Spleen (tissue), 11 donors: ENCODE data around the gene HMX1. TPM values are rescaled to one million over a fixed set of nuclear protein-coding genes. Genes with fewer than 3 reads are reported as not detected.

Experiments
- DNase-seq: peaks from one replicate; pipeline ENCODE4 v3.0.0-alpha.2; 2020
- H3K27ac ChIP-seq, 8 donors: fragments of 200-600 bp; sonication (generic) in 7 of 8; 1 replicate in 4 of 8; 2 replicates in 4 of 8; pipeline versions ENCODE4 v1.5.0 to v1.8.0; 2016 to 2021; ENCODE audit warnings: inconsistent platforms in 4 of 8, mild to moderate bottlenecking in 4 of 8, moderate library complexity in 1 of 8
- H3K27me3 ChIP-seq, 7 donors: fragments of 200-600 bp; sonication (generic) in 6 of 7; replicated peaks in 1 of 7; 1 replicate in 4 of 7; 2 replicates in 3 of 7; pipeline versions ENCODE4 v1.5.0 to v1.8.0; 2016 to 2021; ENCODE audit warnings: inconsistent platforms in 3 of 7, mild to moderate bottlenecking in 1 of 7
- H3K36me3 ChIP-seq, 6 donors: fragments of 200-600 bp; sonication (generic) in 5 of 6; 1 replicate in 4 of 6; 2 replicates in 2 of 6; pipeline versions ENCODE4 v1.5.0 to v1.8.0; 2016 to 2021; ENCODE audit warnings: inconsistent platforms in 2 of 6
- H3K4me1 ChIP-seq, 6 donors: fragments of 200-600 bp; sonication (generic) in 5 of 6; 1 replicate in 3 of 6; 2 replicates in 3 of 6; pipeline versions ENCODE4 v1.5.0 to v1.8.0; 2016 to 2021; ENCODE audit warnings: inconsistent platforms in 3 of 6
- H3K4me3 ChIP-seq, 8 donors: fragments of 200-600 bp; sonication (generic) in 7 of 8; 1 replicate in 4 of 8; 2 replicates in 4 of 8; pipeline versions ENCODE4 v1.5.0 to v1.8.0; 2016 to 2021; ENCODE audit warnings: inconsistent platforms in 4 of 8, mild to moderate bottlenecking in 4 of 8, moderate library complexity in 2 of 8
- H3K9me3 ChIP-seq, 8 donors: fragments of 200-600 bp; sonication (generic) in 7 of 8; 1 replicate in 4 of 8; 2 replicates in 4 of 8; pipeline versions ENCODE4 v1.5.0 to v1.8.0; 2016 to 2021; ENCODE audit warnings: inconsistent platforms in 4 of 8
- CTCF ChIP-seq, 11 experiments: fragments of 200-600 bp in 7 of 11; fragments of 450-650 bp in 4 of 11; sonication (generic) in 4 of 11; IDR thresholded peaks in 8 of 11; conservative IDR thresholded peaks in 3 of 11; 1 replicate in 7 of 11; 2 replicates in 4 of 11; pipeline versions ENCODE4 v1.4.0 to v1.8.0; 2016 to 2021; ENCODE audit warnings: antibody characterized with exemption in 11 of 11, inconsistent platforms in 4 of 11, mild to moderate bottlenecking in 1 of 11
- POLR2A ChIP-seq, 3 donors: fragments of 450-650 bp; IDR thresholded peaks; one replicate each; pipeline ENCODE4 v1.5.1; 2017; ENCODE audit warnings: antibody characterized with exemption in 3 of 3, mild to moderate bottlenecking in 1 of 3
- POLR2AphosphoS5 ChIP-seq, 3 donors: sonication (generic); formaldehyde crosslinking; IDR thresholded peaks; one replicate each; pipeline ENCODE4 v1.5.1; 2017; ENCODE audit warnings: antibody characterized with exemption in 3 of 3
- WGBS, 5 donors: extraction: QIAGEN DNeasy Blood & Tissue Kit in 3 of 5; methylation state at CpG; one replicate each; pipeline versions ENCODE4 v1.1.5 to v1.1.7; 2013 to 2018; 5-methylcytosine and 5-hydroxymethylcytosine counted together
- intact Hi-C: fragments of 100-400 bp; cut with DNase I; formaldehyde crosslinking; loops from one replicate; pipeline ENCODE4 v1.15.0; 2023; ENCODE audit warnings: low total_unique reads
- polyA plus RNA-seq, 3 donors: library from polyadenylated mRNA; stranded (reverse); fragments of 200-250 nt; gene quantifications; one replicate each; pipeline ENCODE4 v1.2.1, GENCODE V29; 2013
- total RNA-seq, 7 donors: library from RNA; depleted of rRNA in 3 of 7; stranded (reverse); fragments of >200 nt in 3 of 7; fragmentation: NEBNext Ultra II Directional in 4 of 7; extraction: Animal tissue kit (Norgen Biotek cat#: 25700) in 4 of 7; gene quantifications; one replicate each; pipeline versions ENCODE4 v1.1.0 to v1.2.1, GENCODE V29; 2016 to 2021
- donor health status: healthy with polysubstance abuse.
- donor health status: DM: no; HTN: no; CAD: no; lungs with moderate emphysema.
- donor health status: DM: no; HTN: no; CAD: no.
- donor health status: Bipolar disorder and iron deficiency.
- donor health status: healthy.
- donor health status: DM: no; HTN: no; CAD: no.
- donor health status: DM: yes; HTN: yes; CAD: no.

Gene HMX1
- total and polyA plus RNA-seq, 10 donors, result not detected

- intact Hi-C loops, result no loop called here
- Histone ChIP-seq H3K4me1 (peaks cover 0 to 28% (median 10%) of the 10 kb centered on the region in 6 donors), H3K9me3 (peaks cover 0 to 13% (median 0%) of the 10 kb centered on the region in 8 donors), H3K4me3 (no peak overlapping the region), H3K27me3 (peaks cover 5 to 100% (median 83%) of the 10 kb centered on the region in 7 donors), H3K36me3 (no peaks in the 10 kb centered on the region), H3K27ac (no peak overlapping the region)
- no peak for DNase-seq
- TF ChIP-seq CTCF (IDR thresholded peaks at IDR 0.05 in 8 of 11, conservative IDR thresholded peaks at IDR 0.05 in 3 of 11) (no peak), POLR2AphosphoS5 (IDR thresholded peaks at IDR 0.05) (no peak), POLR2A (IDR thresholded peaks at IDR 0.05) (no peak)
- 11 to 15% (median 13%) methylated on average over 15 to 71 of the region's 71 CpGs for WGBS, 5 donors
Observed at GRCh38 chr4:8874003-8874895, 2.6 kb upstream of the HMX1 start.

GRCh38 chr4:8872402-8873291 lies 1.0 kb upstream of the HMX1 start:
- TF ChIP-seq CTCF (IDR thresholded peaks at IDR 0.05 in 8 of 11, conservative IDR thresholded peaks at IDR 0.05 in 3 of 11) (no peak), POLR2AphosphoS5 (IDR thresholded peaks at IDR 0.05) (no peak), POLR2A (IDR thresholded peaks at IDR 0.05) (no peak)
- peak overlapping the region in 1 of 8 donors; percentile 36 for H3K4me3 ChIP-seq
- H3K9me3 ChIP-seq, result peaks cover 0 to 13% (median 0%) of the 10 kb centered on the region in 8 donors
- H3K27ac ChIP-seq, result no peak overlapping the region
- H3K36me3 ChIP-seq, result no peaks in the 10 kb centered on the region
- peaks cover 0 to 22% (median 8%) of the 10 kb centered on the region in 6 donors for H3K4me1 ChIP-seq
- 6 to 8% (median 6%) methylated on average over 52 to 55 of the region's 55 CpGs for WGBS, 5 donors
- intact Hi-C loops, result no loop called here
- no peak for DNase-seq
- peaks cover 3 to 100% (median 94%) of the 10 kb centered on the region in 7 donors for H3K27me3 ChIP-seq

- H3K9me3 ChIP-seq, result peaks cover 0 to 13% (median 0%) of the 10 kb centered on the region in 8 donors
- TF ChIP-seq POLR2AphosphoS5 (IDR thresholded peaks at IDR 0.05) (no peak), CTCF (IDR thresholded peaks at IDR 0.05 in 8 of 11, conservative IDR thresholded peaks at IDR 0.05 in 3 of 11) (no peak), POLR2A (IDR thresholded peaks at IDR 0.05) (no peak)
- WGBS, 5 donors, result 2 to 7% (median 3%) methylated on average over 18 to 52 of the region's 52 CpGs
- no peak overlapping the region for H3K27ac ChIP-seq
- H3K4me1 ChIP-seq, result peaks cover 0 to 30% (median 8%) of the 10 kb centered on the region in 6 donors
- peaks cover 9 to 100% (median 98%) of the 10 kb centered on the region in 7 donors for H3K27me3 ChIP-seq
- DNase-seq, result no peak
- H3K36me3 ChIP-seq, result no peaks in the 10 kb centered on the region
- intact Hi-C loops, result no loop called here
- peak overlapping the region in 1 of 8 donors; percentile 36 for H3K4me3 ChIP-seq
Observed at GRCh38 chr4:8870647-8871416, 807 bp downstream of the HMX1 start.
